ENCODE data around the gene ELOVL7. TPM values are rescaled to one million over a fixed set of nuclear protein-coding genes. Genes with fewer than 3 reads are reported as not detected.
"Not testable (repeated sequence)": the region's sequence is repeated elsewhere in the genome, so short reads cannot be mapped to it uniquely, and the experiment has no call there.

The ELOVL7 gene
- polyA plus RNA-seq, 1 donor = 0.16 TPM

DNA sequence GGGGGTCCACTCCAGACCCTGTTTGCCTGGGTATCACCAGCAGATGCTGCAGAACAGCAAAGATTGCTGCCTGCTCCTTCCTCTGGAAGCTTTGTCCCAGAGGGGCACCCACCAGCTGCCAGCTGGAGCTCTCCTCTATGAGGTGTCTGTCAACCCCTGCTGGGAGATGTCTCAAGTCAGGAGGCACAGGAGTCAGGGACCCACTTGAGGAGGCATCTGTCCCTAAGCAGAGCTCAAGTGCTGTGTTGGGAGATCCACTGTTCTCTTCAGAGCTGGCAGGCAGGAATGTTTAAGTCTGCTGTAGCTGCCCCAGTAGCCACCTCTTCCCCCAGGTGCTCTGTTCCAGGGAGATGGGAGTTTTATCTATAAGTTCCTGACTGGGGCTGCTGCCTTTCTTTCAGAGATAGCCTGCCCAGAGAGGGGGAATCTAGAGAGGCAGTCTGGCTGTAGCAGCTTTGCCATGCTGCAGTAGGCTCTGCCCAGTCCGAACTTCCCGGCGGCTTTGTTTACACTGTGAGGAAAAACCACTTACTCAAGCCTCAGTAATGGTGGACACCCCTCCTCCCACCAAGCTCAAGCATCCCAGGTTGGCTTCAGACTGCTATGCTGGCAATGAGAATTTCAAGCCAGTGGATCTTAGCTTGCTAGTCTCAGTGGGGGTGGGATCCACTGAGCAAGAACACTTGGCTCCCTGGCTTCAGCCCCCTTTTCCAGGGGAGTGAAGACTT, 128.7 kb downstream of the ELOVL7 start:
- not testable (repeated sequence) for DNase-seq (ENCODE audit: low read depth)

DNA sequence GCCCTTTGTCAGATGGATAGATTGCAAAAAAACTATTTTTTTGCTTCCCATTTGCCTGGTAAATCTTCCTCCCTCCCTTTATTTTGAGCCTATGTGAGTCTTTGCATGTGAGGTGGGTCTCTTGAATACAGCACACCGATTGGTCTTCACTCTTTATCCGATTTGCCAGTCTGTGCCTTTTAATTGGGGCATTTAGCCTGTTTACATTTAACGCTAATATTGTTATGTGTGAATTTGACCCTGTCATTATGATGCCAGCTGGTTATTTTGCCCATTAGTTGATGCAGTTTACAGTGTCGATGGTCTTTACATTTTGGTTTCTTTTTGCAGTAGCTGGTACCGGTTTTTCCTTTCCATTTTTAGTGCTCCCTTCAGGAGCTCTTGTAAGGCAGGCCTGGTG, 131.1 kb downstream of the ELOVL7 start:
- no peak for DNase-seq (ENCODE audit: low read depth)

- not testable (repeated sequence) for DNase-seq (ENCODE audit: low read depth)
Measured at GRCh38 chr5:60711892-60712291, 132.2 kb downstream of the ELOVL7 start.

- no peak for DNase-seq (ENCODE audit: low read depth)
Measured at GRCh38 chr5:60710362-60710761, 133.7 kb downstream of the ELOVL7 start.

DNA sequence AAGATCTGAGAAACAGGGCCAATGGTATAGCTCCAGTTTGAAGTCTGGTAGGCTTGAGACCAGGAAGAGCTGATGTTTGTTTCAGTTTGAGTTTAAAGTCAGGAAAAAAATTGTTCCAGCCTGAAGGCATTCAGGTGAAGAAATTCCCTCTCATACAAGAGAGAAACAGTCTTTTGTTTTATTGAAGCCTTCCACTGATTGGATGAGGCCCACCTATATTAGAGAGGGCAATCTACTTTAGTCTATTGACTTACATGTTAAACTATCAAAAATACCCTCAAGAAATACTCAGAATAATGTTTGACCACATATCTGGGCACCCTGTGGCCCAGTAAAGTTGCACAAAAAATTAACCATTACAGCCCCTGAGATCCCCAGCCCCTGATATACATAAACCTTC, 138.9 kb downstream of the ELOVL7 start:
- DNase-seq (ENCODE audit: low read depth) = no peak

- no peak for DNase-seq (ENCODE audit: low read depth)
Measured at GRCh38 chr5:60703944-60704343, 140.1 kb downstream of the ELOVL7 start.

Other genes starting within 250 kb of the ELOVL7 start
- 3.2 TPM for gene DEPDC1B, start 144.1 kb downstream of the ELOVL7 start, polyA plus RNA-seq (ENCODE audit: insufficient read length)
- 14.4 TPM for gene ERCC8, start 100.8 kb upstream of the ELOVL7 start, polyA plus RNA-seq (ENCODE audit: insufficient read length)
- 22.2 TPM for gene NDUFAF2, start 100.9 kb upstream of the ELOVL7 start, polyA plus RNA-seq (ENCODE audit: insufficient read length)

All from forelimb muscle (tissue), 1 donor.